B cell (primary cell): ENCODE results near the gene MAML3.

Experiments
- CTCF ChIP-seq: fragments of 200-600 bp; IDR thresholded peaks from one replicate; pipeline ENCODE4 v1.8.0; 2022; ENCODE audit warnings: antibody characterized with exemption, mild to moderate bottlenecking
- EZH2 ChIP-seq: IDR thresholded peaks from 2 replicates; pipeline ENCODE4 v1.6.1; 2012; ENCODE audit warnings: borderline replicate concordance, low read depth, mild to moderate bottlenecking, moderate library complexity, low read length; ENCODE audit not compliant: insufficient read depth, poor library complexity, severe bottlenecking

GRCh38 chr4:140082391-140082755 is 71.6 kb downstream of the MAML3 start:
- no peak for TF ChIP-seq EZH2
- no peak for TF ChIP-seq CTCF
